Heart left ventricle (tissue), 16 donors: ENCODE data around the gene KIF18A. TPM values are rescaled to one million over a fixed set of nuclear protein-coding genes. Genes with fewer than 3 reads are reported as not detected.

Source experiments
- ATAC-seq, 4 donors: fragments of 200-7000 bp; cut with Tn5 transposase; one replicate each; pipeline ENCODE4 v1.9.1; 2020 to 2022; ENCODE audit warnings: moderate library complexity in 4 of 4, mild to moderate bottlenecking in 3 of 4, moderate number of reproducible peaks in 1 of 4
- DNase-seq, 5 donors: peaks; one replicate each; pipeline ENCODE4 v3.0.0-alpha.2; 2020
- H3K27ac ChIP-seq, 12 donors: fragments of 200-600 bp; sonication (generic) in 4 of 12; one replicate each; pipeline versions ENCODE4 v1.5.0 to v1.8.0; 2016 to 2022; ENCODE audit warnings: mild to moderate bottlenecking in 2 of 12
- H3K27me3 ChIP-seq, 9 donors: fragments of 200-600 bp; sonication (generic) in 2 of 9; one replicate each; pipeline versions ENCODE4 v1.5.1 to v1.8.0; 2016 to 2022; ENCODE audit warnings: mild to moderate bottlenecking in 3 of 9
- H3K36me3 ChIP-seq, 9 donors: fragments of 200-600 bp; sonication (generic) in 2 of 9; one replicate each; pipeline versions ENCODE4 v1.5.0 to v1.8.0; 2018 to 2022; ENCODE audit warnings: mild to moderate bottlenecking in 2 of 9
- H3K4me1 ChIP-seq, 12 donors: fragments of 200-600 bp; sonication (generic) in 4 of 12; one replicate each; pipeline versions ENCODE4 v1.5.0 to v1.8.0; 2016 to 2022; ENCODE audit warnings: mild to moderate bottlenecking in 3 of 12
- H3K4me3 ChIP-seq, 12 donors: fragments of 200-600 bp; sonication (generic) in 4 of 12; one replicate each; pipeline versions ENCODE4 v1.5.0 to v1.8.0; 2017 to 2022; ENCODE audit warnings: mild to moderate bottlenecking in 9 of 12, moderate library complexity in 4 of 12
- H3K9me3 ChIP-seq, 12 donors: fragments of 200-600 bp; sonication (generic) in 4 of 12; one replicate each; pipeline versions ENCODE4 v1.5.0 to v1.8.0; 2016 to 2022; ENCODE audit warnings: mild to moderate bottlenecking in 1 of 12
- POLR2A ChIP-seq, 2 donors: fragments of 450-650 bp; IDR thresholded peaks; one replicate each; pipeline ENCODE4 v1.6.1; 2017; ENCODE audit warnings: antibody characterized with exemption in 2 of 2, mild to moderate bottlenecking in 2 of 2, moderate library complexity in 2 of 2
- WGBS, 4 donors: extraction: QIAGEN DNeasy Blood & Tissue Kit in 2 of 4; methylation state at CpG; one replicate each; pipeline versions ENCODE4 v1.1.5 to v1.1.7; 2013 to 2018; 5-methylcytosine and 5-hydroxymethylcytosine counted together
- intact Hi-C, 10 donors: fragments of 100-400 bp; cut with DNase I; formaldehyde crosslinking; loops; one replicate each; pipeline versions ENCODE4 v1.11.1 to v1.14.2; 2022
- polyA plus RNA-seq, 2 donors: library from polyadenylated mRNA; stranded (reverse); fragments of 200-250 nt; gene quantifications; one replicate each; pipeline ENCODE4 v1.2.3, GENCODE V29; 2013
- total RNA-seq, 9 donors: library from RNA; depleted of rRNA in 2 of 9; stranded (reverse); fragments of >200 nt in 2 of 9; fragmentation: NEBNext Ultra II Directional in 3 of 9; extraction: Animal tissue kit (Norgen Biotek cat#: 25700) in 3 of 9; gene quantifications; one replicate each; pipeline versions ENCODE4 v1.1.0 to v1.2.4, GENCODE V29; 2016 to 2023
- TF ChIP-seq, protein P1 (sequence below), 12 donors: fragments of 200-600 bp; sonication (generic) in 4 of 12; IDR thresholded peaks; one replicate each; pipeline versions ENCODE4 v1.5.0 to v1.8.0; 2018 to 2022; ENCODE audit warnings: antibody characterized with exemption in 12 of 12, mild to moderate bottlenecking in 5 of 12
- donor health status: ischemic (EF 13 %, LVEDD 7.1; RV severe dilation, severe dysfunction).
- donor health status: healthy with polysubstance abuse.
- donor health status: DM: no; HTN: yes; CAD: no.
- donor health status: DM: no; HTN: no; CAD: no.
- donor health status: ischemic (EF 25% LVEDD 6.9; RV normal size, moderate dysfunction).
- donor health status: ischemic (EF 25% LVEDD 5.7; RV mildly dilated, moderate dysfunction).
- donor health status: healthy.
- donor health status: DM: yes; HTN: yes; CAD: no.
- donor health status: ischemic (EF 35%, LVEDD 5.7; RV mildly dilated, moderate dysfunction).
- donor health status: nonischemic (EF 11% LVEDD 7.7; RV severe dilation, severe dysfunction).
- donor health status: DM: yes; HTN: yes; CAD: no.
- donor health status: PGD.
- donor health status: ischemic (EF 29% LVEDD 5.4; RV normal size, mild dysfunction).
- donor health status: nonischemic (EF 23%, LVEDD 6.1; RV moderate dilation, normal function).

The KIF18A gene
- total and polyA plus RNA-seq, 11 donors = 0.10 to 1.7 (median 0.27) TPM; not detected in 4

DNA sequence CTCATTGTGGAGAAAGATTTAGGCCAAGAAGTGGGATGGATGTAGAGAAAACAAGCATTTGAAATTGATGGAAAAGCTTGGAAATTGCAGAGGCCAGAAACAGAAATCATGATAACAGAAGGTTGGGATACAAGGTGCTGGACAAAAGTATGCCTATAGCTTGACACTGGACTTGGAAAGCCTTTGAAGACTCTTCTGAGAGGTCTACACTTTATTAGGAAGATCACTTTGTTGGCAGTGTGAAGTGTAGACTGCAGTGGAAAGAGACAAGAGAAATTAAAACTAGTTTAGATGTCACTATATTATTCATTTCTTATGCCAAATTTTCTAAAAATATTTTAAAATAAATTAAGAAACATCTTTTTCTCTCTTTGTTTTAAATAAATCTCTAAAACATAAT, 59.1 kb downstream of the KIF18A start:
- no peaks in the 10 kb centered on the region for H3K4me1 ChIP-seq
- ATAC-seq (no peak), DNase-seq (no peak)
- TF ChIP-seq, protein P1, sequence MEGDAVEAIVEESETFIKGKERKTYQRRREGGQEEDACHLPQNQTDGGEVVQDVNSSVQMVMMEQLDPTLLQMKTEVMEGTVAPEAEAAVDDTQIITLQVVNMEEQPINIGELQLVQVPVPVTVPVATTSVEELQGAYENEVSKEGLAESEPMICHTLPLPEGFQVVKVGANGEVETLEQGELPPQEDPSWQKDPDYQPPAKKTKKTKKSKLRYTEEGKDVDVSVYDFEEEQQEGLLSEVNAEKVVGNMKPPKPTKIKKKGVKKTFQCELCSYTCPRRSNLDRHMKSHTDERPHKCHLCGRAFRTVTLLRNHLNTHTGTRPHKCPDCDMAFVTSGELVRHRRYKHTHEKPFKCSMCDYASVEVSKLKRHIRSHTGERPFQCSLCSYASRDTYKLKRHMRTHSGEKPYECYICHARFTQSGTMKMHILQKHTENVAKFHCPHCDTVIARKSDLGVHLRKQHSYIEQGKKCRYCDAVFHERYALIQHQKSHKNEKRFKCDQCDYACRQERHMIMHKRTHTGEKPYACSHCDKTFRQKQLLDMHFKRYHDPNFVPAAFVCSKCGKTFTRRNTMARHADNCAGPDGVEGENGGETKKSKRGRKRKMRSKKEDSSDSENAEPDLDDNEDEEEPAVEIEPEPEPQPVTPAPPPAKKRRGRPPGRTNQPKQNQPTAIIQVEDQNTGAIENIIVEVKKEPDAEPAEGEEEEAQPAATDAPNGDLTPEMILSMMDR (IDR thresholded peaks at IDR 0.05) = no peak
- TF ChIP-seq POLR2A (IDR thresholded peaks at IDR 0.05) = no peak
- intact Hi-C loops = no loop called here
- H3K9me3 ChIP-seq = peaks cover 0 to 3% (median 0%) of the 10 kb centered on the region in 12 donors
- H3K27me3 ChIP-seq = no peaks in the 10 kb centered on the region
- H3K27ac ChIP-seq = no peak overlapping the region
- H3K36me3 ChIP-seq = no peaks in the 10 kb centered on the region
- H3K4me3 ChIP-seq = no peak overlapping the region

GRCh38 chr11:28043930-28044709, 63.8 kb downstream of the KIF18A start:
- H3K27ac ChIP-seq = no peak overlapping the region
- WGBS, 4 donors = 80 to 90% (median 83%) methylated on average over 3 of the region's 3 CpGs
- H3K36me3 ChIP-seq = no peaks in the 10 kb centered on the region
- H3K4me1 ChIP-seq = no peaks in the 10 kb centered on the region
- intact Hi-C loops = no loop called here
- TF ChIP-seq, protein P1 (IDR thresholded peaks at IDR 0.05) = no peak
- TF ChIP-seq POLR2A (IDR thresholded peaks at IDR 0.05) = no peak
- no peaks in the 10 kb centered on the region for H3K27me3 ChIP-seq
- DNase-seq (no peak), ATAC-seq (no peak)
- H3K4me3 ChIP-seq = no peak overlapping the region
- H3K9me3 ChIP-seq = peaks cover 0 to 3% (median 0%) of the 10 kb centered on the region in 12 donors

DNA sequence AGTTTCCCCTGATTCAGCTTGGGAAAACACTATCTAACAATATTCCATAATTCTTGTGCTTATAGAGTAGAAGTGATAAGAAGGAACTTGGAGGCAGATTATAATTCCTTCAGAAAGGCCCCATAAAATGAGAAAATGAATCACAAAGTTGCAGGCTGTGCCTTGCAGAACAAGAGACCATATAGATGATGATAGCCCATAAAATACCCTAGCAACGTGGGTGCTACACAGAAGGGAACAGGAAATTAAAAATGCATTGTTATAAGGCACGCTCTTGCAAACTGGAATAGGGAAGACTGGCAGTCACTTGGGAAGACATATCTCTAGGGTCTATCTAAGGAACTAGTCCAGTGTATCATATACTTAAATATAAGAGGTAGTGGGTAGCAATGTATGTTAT, 67.6 kb downstream of the KIF18A start:
- Histone ChIP-seq H3K4me3 (no peak overlapping the region), H3K27ac (no peak overlapping the region), H3K4me1 (peaks cover 0 to 9% (median 0%) of the 10 kb centered on the region in 12 donors), H3K9me3 (peaks cover 0 to under 1% (median 0%) of the 10 kb centered on the region in 12 donors), H3K36me3 (no peaks in the 10 kb centered on the region), H3K27me3 (no peaks in the 10 kb centered on the region)
- ATAC-seq = no peak
- TF ChIP-seq, protein P1 (IDR thresholded peaks at IDR 0.05) = no peak
- no peak for TF ChIP-seq POLR2A (IDR thresholded peaks at IDR 0.05)
- no peak for DNase-seq
- intact Hi-C loops = no loop called here
- 80 to 86% (median 83%) methylated on average over 2 of the region's 2 CpGs for WGBS, 4 donors

DNA sequence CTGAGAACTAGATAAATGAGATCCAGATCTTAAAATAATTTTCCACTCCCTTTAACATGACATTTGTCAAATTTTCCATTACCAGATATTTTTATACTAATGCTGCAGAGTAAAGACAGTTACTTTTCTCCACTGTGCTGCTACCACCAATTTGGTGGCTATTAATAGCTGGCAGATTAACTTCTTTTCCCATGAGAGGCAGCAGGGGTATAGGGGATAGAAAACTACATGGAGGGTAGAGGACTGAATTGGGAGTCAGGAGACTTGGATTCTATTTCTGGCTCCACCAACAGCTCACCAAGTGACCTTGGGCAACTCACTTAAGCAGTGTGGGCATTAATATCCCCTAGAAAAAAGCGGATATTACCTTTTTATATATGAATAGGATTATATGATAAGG, 69.2 kb downstream of the KIF18A start:
- TF ChIP-seq, protein P1 (IDR thresholded peaks at IDR 0.05) = no peak
- no peak for TF ChIP-seq POLR2A (IDR thresholded peaks at IDR 0.05)
- intact Hi-C loops = no loop called here
- no peaks in the 10 kb centered on the region for H3K36me3 ChIP-seq
- no peaks in the 10 kb centered on the region for H3K27me3 ChIP-seq
- H3K9me3 ChIP-seq = no peaks in the 10 kb centered on the region
- DNase-seq (no peak), ATAC-seq (peak in 3 of 4 donors; percentile 62 to 73 (median 66))
- H3K4me3 ChIP-seq = no peak overlapping the region
- H3K27ac ChIP-seq = no peak overlapping the region
- peaks cover 0 to 9% (median 0%) of the 10 kb centered on the region in 12 donors for H3K4me1 ChIP-seq
- WGBS, 4 donors = 66 to 85% (median 73%) methylated on average over 1 of the region's 1 CpG
